Hepatic stellate cell (primary cell): Measurements from ENCODE around the gene LDLRAD4.
"Not testable (repeated sequence)": the region's sequence is repeated elsewhere in the genome, so short reads cannot be mapped to it uniquely, and the experiment has no call there.

Experiments used
- DNase-seq: peaks from one replicate; pipeline ENCODE4 v3.0.0; 2011; ENCODE audit warnings: low spot score

Gene LDLRAD4

GRCh38 chr18:13599031-13599430 is 380.5 kb downstream of the LDLRAD4 start:
- DNase-seq: no peak

GRCh38 chr18:13603304-13604019 is 384.9 kb downstream of the LDLRAD4 start:
- DNase-seq: no peak

GRCh38 chr18:13604786-13605185 is 386.2 kb downstream of the LDLRAD4 start:
- no peak for DNase-seq

GRCh38 chr18:13605477-13605876 is 386.9 kb downstream of the LDLRAD4 start:
- no peak for DNase-seq

- no peak for DNase-seq
Observed at GRCh38 chr18:13605901-13606300, 387.3 kb downstream of the LDLRAD4 start.

- no peak for DNase-seq
Observed at GRCh38 chr18:13606604-13607254, 388.2 kb downstream of the LDLRAD4 start.

GRCh38 chr18:13608024-13608562 is 389.5 kb downstream of the LDLRAD4 start:
- not testable (repeated sequence) for DNase-seq

- DNase-seq: no peak
Observed at GRCh38 chr18:13608791-13609532, 390.4 kb downstream of the LDLRAD4 start.

GRCh38 chr18:13610555-13611141 is 392.1 kb downstream of the LDLRAD4 start:
- DNase-seq: no peak

- DNase-seq: peak; percentile 40
Observed at GRCh38 chr18:13611142-13611600, 392.6 kb downstream of the LDLRAD4 start.

GRCh38 chr18:13611601-13612195 is 393.1 kb downstream of the LDLRAD4 start:
- peak; percentile 50 for DNase-seq

- DNase-seq: no peak
Observed at GRCh38 chr18:13612196-13612997, 393.8 kb downstream of the LDLRAD4 start.

GRCh38 chr18:13613099-13613498 is 394.5 kb downstream of the LDLRAD4 start:
- no peak for DNase-seq

- DNase-seq: no peak
Observed at GRCh38 chr18:13613591-13614501, 395.3 kb downstream of the LDLRAD4 start.

GRCh38 chr18:13614641-13615288 is 396.2 kb downstream of the LDLRAD4 start:
- DNase-seq: no peak

GRCh38 chr18:13615432-13615861 is 396.9 kb downstream of the LDLRAD4 start:
- DNase-seq: no peak

GRCh38 chr18:13616041-13616440 is 397.5 kb downstream of the LDLRAD4 start:
- DNase-seq: no peak

- DNase-seq: no peak
Observed at GRCh38 chr18:13616525-13617035, 398.0 kb downstream of the LDLRAD4 start.
